A549 (cell line): Measurements from ENCODE around the gene TMEM250. TPM values are rescaled to one million over a fixed set of nuclear protein-coding genes. Genes with fewer than 3 reads are reported as not detected.
A peak's percentile ranks its signal among the peaks of the same experiment; 100 is the strongest.

ENCODE experiments used
- ATAC-seq, 2 experiments: fragments of 200-7000 bp in 1 of 2; fragments of >200 bp in 1 of 2; cut with Nextera tagmentation in 1 of 2; cut with Tn5 transposase in 1 of 2; 3 replicates each; pipeline versions ENCODE4 v1.8.0 to v1.9.1; 2018 to 2020; ENCODE audit warnings: mild to moderate bottlenecking in 1 of 2, moderate library complexity in 1 of 2
- CTCF ChIA-PET: fragments of 300-600 bp; sonication (Branson Sonifier 250); formaldehyde crosslinking; extraction: SDS; loops from one replicate; lab custom pipeline; 2021; ENCODE audit warnings: antibody characterized with exemption, inconsistent platforms; lab: Yijun Ruan, JAX
- POLR2A ChIA-PET: fragments of 350-600 bp; formaldehyde crosslinking; extraction: SDS; loops from one replicate; lab custom pipeline; 2021; ENCODE audit warnings: antibody characterized with exemption, inconsistent platforms; lab: Yijun Ruan, JAX
- DNase-seq, 2 experiments: peaks; one replicate each; pipeline versions ENCODE4 v3.0.0 to v3.0.0-alpha.2; 2011 to 2016; ENCODE audit warnings: low read depth in 1 of 2, low spot score in 1 of 2
- FAIRE-seq: peaks from 2 replicates; lab custom pipeline; 2011; peaks lifted over from hg19 to GRCh38; lab: Jason Lieb, UNC
- H3K27ac ChIP-seq, 2 experiments: fragments of >200 bp; sonication (Bioruptor Twin); formaldehyde crosslinking; 3 replicates each; pipeline ENCODE4 v1.5.1; 2016 to 2017
- H3K4me1 ChIP-seq: fragments of >200 bp; sonication (Bioruptor Twin); formaldehyde crosslinking; 3 replicates; pipeline ENCODE4 v1.6.1; 2016
- H3K4me2 ChIP-seq: fragments of >200 bp; sonication (Bioruptor Twin); formaldehyde crosslinking; 3 replicates; pipeline ENCODE4 v1.6.1; 2016
- H3K4me3 ChIP-seq: fragments of >200 bp; sonication (Bioruptor Twin); formaldehyde crosslinking; 3 replicates; pipeline ENCODE4 v1.5.1; 2016
- H3K9me3 ChIP-seq: fragments of >200 bp; sonication (Bioruptor Twin); formaldehyde crosslinking; 3 replicates; pipeline ENCODE4 v1.6.1; 2016
- BHLHE40 ChIP-seq: IDR thresholded peaks from 2 replicates; pipeline ENCODE4 v1.6.1; 2012; ENCODE audit warnings: low read depth, low read length, inconsistent platforms
- CBX2 ChIP-seq: fragments of 200-600 bp; sonication (generic); IDR thresholded peaks from 2 replicates; pipeline ENCODE4 v1.6.1; 2016; ENCODE audit warnings: low read depth, mild to moderate bottlenecking, borderline replicate concordance
- CBX8 ChIP-seq: fragments of 200-600 bp; sonication (generic); IDR thresholded peaks from 2 replicates; pipeline ENCODE4 v1.6.1; 2016
- CEBPB ChIP-seq, 2 experiments: fragments of >200 bp in 1 of 2; sonication (Bioruptor Twin) in 1 of 2; formaldehyde crosslinking in 1 of 2; IDR thresholded peaks; 2 replicates each; pipeline ENCODE4 v1.6.1; 2012 to 2016
- FOSL2 ChIP-seq, 2 experiments: fragments of 450-650 bp in 1 of 2; fragments of >200 bp in 1 of 2; sonication (Bioruptor Twin) in 1 of 2; formaldehyde crosslinking; IDR thresholded peaks; 2 replicates each; pipeline versions ENCODE4 v1.5.0 to v1.6.1; 2016 to 2020; ENCODE audit warnings: mild to moderate bottlenecking in 1 of 2, moderate library complexity in 1 of 2
- FOXS1 ChIP-seq: fragments of 250-450 bp; sonication (Bioruptor Pico); IDR thresholded peaks from 2 replicates; pipeline ENCODE4 v1.5.0; 2020; ENCODE audit warnings: mild to moderate bottlenecking, moderate library complexity
- GATA3 ChIP-seq: IDR thresholded peaks from 2 replicates; pipeline ENCODE4 v1.6.1; 2012; ENCODE audit warnings: borderline replicate concordance
- HOXA7 ChIP-seq: fragments of 250-450 bp; sonication (Bioruptor Pico); IDR thresholded peaks from 2 replicates; pipeline ENCODE4 v1.5.0; 2020; ENCODE audit warnings: mild to moderate bottlenecking, moderate library complexity
- JUN ChIP-seq, 2 experiments: fragments of >200 bp; sonication (Bioruptor Twin); formaldehyde crosslinking; IDR thresholded peaks; 2 replicates in 1 of 2; 3 replicates in 1 of 2; pipeline ENCODE4 v1.6.1; 2016 to 2017
- MAFK ChIP-seq: fragments of 450-650 bp; IDR thresholded peaks from 2 replicates; pipeline ENCODE4 v1.6.1; 2014; ENCODE audit not compliant: partially characterized antibody
- NR3C1 ChIP-seq: fragments of >200 bp; sonication (Bioruptor Twin); formaldehyde crosslinking; IDR thresholded peaks from 3 replicates; pipeline ENCODE4 v1.6.1; 2017
- PHF8 ChIP-seq: fragments of 200-600 bp; sonication (generic); IDR thresholded peaks from 2 replicates; pipeline ENCODE4 v1.6.1; 2016; ENCODE audit warnings: low read depth, mild to moderate bottlenecking, antibody characterized with exemption, moderate library complexity, borderline replicate concordance
- RFX5 ChIP-seq: fragments of 450-650 bp; IDR thresholded peaks from 2 replicates; pipeline ENCODE4 v1.7.1; 2014; ENCODE audit warnings: antibody characterized with exemption, mild to moderate bottlenecking, moderate library complexity
- RNF2 ChIP-seq: fragments of 200-600 bp; sonication (generic); IDR thresholded peaks from 2 replicates; pipeline ENCODE4 v1.6.1; 2016; ENCODE audit warnings: low read depth, mild to moderate bottlenecking, antibody characterized with exemption, moderate library complexity, borderline replicate concordance
- ZFP36 ChIP-seq: fragments of 450-650 bp; IDR thresholded peaks from 2 replicates; pipeline ENCODE4 v1.6.1; 2014; ENCODE audit warnings: borderline replicate concordance; ENCODE audit not compliant: partially characterized antibody
- ZNF302 ChIP-seq: fragments of 250-450 bp; sonication (Bioruptor Pico); IDR thresholded peaks from 2 replicates; pipeline ENCODE4 v1.9.0; 2021; ENCODE audit warnings: inconsistent platforms, mild to moderate bottlenecking, moderate library complexity
- WGBS: methylation state at CpG from one replicate; pipeline ENCODE4 v1.1.6; 2017; ENCODE audit errors: missing lambda C conversion rate; 5-methylcytosine and 5-hydroxymethylcytosine counted together
- polyA plus RNA-seq, 4 experiments: library from polyadenylated mRNA; depleted of rRNA in 3 of 4; stranded (reverse); fragments of >200 nt; fragmentation: RNase III in 1 of 4; extraction: RNeasy Plus Mini Kit Qiagen cat#74134 plus additional on column Dnase treatment in 1 of 4; gene quantifications; 2 replicates in 3 of 4; 3 replicates in 1 of 4; pipeline ENCODE4 v1.2.3, GENCODE V29; 2011 to 2017
- TF ChIP-seq, protein P1 (sequence below): fragments of >200 bp; sonication (Bioruptor Twin); formaldehyde crosslinking; IDR thresholded peaks from 3 replicates; pipeline ENCODE4 v1.6.1; 2016
- TF ChIP-seq, protein P2 (sequence below): IDR thresholded peaks from 2 replicates; pipeline ENCODE4 v1.6.1; 2012

The TMEM250 gene
- polyA plus RNA-seq, 2 of the 4 experiments (the other 2 are of a cell fraction) = 13.0 to 35.2 TPM

DNA sequence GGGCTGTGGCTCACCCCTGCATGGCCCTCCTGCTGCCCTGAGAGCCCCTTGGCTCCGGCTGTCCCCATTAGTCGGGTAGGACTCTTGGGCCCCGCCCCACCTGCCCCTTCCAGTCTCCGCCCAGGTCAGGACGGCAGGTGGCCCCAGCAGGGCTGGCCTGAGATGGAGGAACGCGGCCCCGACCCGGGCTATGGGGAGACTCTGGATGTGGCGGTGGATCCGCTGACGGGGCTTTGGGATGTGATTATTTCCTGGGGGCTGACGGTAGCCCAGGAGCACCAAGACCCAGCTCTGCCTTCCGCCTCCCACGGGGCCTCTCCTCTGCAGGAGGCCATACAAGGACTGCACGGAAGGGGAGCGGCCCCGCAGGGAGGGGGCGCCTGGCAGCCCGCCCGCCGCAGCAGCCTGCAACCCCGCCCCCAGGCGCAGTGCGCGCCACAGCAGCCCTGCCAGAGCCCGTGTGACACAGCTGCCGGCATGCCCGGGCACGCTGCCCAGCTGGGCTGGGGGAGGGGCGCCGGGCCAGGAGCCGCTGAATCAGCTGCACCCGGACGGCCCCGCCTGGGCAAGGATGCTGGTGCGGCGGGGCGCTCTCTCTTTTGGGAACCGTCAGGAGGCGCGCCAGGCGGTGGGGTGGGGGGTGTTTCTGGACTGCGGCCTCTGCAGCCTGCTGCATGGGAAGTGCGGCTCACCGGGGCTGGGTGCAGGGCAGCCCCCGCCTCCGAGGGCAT is 9.2 kb downstream of the TMEM250 start (continued):
- TF ChIP-seq, protein P1, sequence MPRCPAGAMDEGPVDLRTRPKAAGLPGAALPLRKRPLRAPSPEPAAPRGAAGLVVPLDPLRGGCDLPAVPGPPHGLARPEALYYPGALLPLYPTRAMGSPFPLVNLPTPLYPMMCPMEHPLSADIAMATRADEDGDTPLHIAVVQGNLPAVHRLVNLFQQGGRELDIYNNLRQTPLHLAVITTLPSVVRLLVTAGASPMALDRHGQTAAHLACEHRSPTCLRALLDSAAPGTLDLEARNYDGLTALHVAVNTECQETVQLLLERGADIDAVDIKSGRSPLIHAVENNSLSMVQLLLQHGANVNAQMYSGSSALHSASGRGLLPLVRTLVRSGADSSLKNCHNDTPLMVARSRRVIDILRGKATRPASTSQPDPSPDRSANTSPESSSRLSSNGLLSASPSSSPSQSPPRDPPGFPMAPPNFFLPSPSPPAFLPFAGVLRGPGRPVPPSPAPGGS = no peak
- TF ChIP-seq NR3C1 (no peak), PHF8 (no peak), RNF2 (no peak), CBX8 (no peak)

DNA sequence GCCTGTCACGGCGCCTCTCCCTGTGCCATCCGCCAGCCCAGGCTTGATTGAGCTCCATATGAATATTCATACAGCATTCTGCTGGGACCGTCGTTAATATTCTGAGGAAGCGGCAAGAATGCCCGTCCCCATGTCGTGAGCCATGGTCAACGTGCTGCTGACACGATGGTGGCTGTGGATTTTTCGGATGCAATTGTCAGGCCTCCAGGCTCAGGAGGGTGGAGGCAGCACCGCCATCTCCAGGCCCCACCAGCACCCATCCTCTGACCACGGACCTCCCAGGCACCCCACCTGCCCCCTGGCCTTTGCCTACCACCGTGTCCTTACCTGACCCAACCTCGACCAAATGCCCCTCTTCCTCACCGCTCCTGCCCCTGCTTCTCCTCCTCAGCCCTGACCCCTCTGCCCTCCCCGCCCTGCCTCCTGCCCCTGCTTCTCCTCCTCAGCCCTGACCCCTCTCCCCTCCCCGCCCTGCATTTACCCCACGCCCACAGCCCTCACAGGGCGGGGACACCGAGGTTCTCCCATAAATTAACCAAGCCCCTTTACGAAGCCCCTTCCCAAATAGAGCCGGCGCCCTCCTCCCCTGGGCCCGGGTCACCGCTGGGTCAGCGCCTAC is 9.9 kb downstream of the TMEM250 start:
- peaks cover 36% of the 10 kb centered on the region for H3K4me1 ChIP-seq
- no peaks in the 10 kb centered on the region for H3K9me3 ChIP-seq
- peak overlapping the region; percentile 83 for H3K4me2 ChIP-seq
- ATAC-seq = no peak
- POLR2A ChIA-PET = interaction anchor here (1.3 to 2.0 kb wide), 4 partner anchors 9 to 57 kb away, joined by 6 to 12 read pairs (median 8); partner anchors contain the start of gene TMEM250
- peak overlapping the region; percentile 35 for H3K4me3 ChIP-seq
- DNase-seq = no peak
- WGBS = 90% methylated on average over 25 of the region's 27 CpGs
- no peak for FAIRE-seq
- H3K27ac ChIP-seq = peak overlapping the region; percentile 92 to 97
- CTCF ChIA-PET = interaction anchor here (0.8 to 8.1 kb wide), 7 partner anchors 9 to 19 kb away, joined by 3 to 41 read pairs (median 4); no protein-coding TSS in a partner anchor
- TF ChIP-seq, protein P2, sequence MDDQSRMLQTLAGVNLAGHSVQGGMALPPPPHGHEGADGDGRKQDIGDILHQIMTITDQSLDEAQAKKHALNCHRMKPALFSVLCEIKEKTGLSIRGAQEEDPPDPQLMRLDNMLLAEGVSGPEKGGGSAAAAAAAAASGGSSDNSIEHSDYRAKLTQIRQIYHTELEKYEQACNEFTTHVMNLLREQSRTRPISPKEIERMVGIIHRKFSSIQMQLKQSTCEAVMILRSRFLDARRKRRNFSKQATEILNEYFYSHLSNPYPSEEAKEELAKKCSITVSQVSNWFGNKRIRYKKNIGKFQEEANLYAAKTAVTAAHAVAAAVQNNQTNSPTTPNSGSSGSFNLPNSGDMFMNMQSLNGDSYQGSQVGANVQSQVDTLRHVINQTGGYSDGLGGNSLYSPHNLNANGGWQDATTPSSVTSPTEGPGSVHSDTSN = no peak
- TF ChIP-seq RFX5 (no peak), CEBPB (IDR thresholded peaks at IDR 0.05) (no peak), BHLHE40 (no peak), GATA3 (no peak), ZNF302 (CRISPR knock-in tag) (no peak), MAFK (no peak), JUN (IDR thresholded peaks at IDR 0.05) (no peak), ZFP36 (no peak), CBX2 (no peak), HOXA7 (CRISPR knock-in tag) (no peak), FOSL2 (IDR thresholded peaks at IDR 0.05) (no peak), FOSL2 (CRISPR knock-in tag; IDR thresholded peaks at IDR 0.05) (no peak), FOXS1 (no peak)

DNA sequence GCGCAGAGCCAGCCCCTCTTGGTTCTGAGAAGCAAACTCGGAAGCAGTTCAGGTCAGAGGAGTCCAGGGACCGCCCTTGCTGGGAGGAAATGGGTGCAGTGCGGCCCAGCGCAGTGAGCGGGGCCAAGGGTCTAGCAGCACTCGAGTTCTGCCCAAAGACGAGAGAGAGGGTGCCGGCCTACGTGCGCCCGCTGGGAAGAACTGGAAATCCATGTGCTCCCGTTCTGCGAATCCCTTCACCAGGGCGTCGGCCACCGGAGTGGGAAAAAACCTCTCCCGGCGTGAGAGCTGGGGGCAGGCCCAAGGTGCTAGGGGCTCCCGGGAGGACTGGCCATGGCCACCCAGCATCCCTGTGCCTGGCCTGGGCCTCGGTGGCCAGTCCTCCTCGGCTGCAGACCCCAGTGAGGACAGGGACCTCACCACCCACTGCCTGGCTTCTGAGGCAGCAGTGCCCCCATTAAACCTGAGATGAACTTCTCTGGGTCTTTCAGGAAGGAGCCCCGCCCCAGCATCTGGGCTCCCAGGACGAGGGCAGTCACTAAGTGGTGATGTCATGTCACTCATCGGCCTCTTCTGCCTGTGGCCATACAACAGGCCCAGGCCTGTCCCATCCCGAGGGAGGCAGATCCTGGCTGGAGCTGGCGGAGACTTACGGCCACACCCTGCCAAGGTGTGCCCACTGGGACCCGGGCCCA is 10.6 kb downstream of the TMEM250 start:
- ChIA-PET CTCF (interaction anchor here (1.2 to 8.1 kb wide), 4 partner anchors 14 to 56 kb away, joined by 3 to 41 read pairs (median 14); no protein-coding TSS in a partner anchor), POLR2A (interaction anchor here (1.8 kb wide), 1 partner anchor 14 kb away, joined by 12 read pairs; no protein-coding TSS in a partner anchor)
- Histone ChIP-seq H3K4me2 (peak overlapping the region; percentile 83), H3K4me1 (peaks cover 36% of the 10 kb centered on the region), H3K27ac (peak overlapping the region; percentile 92 to 97), H3K4me3 (no peak overlapping the region), H3K9me3 (no peaks in the 10 kb centered on the region)
- DNase-seq (no peak), FAIRE-seq (no peak), ATAC-seq (no peak)
- TF ChIP-seq MAFK = no peak
- 90% methylated on average over 25 of the region's 29 CpGs for WGBS
